ENCODE results near the gene CERS6. TPM values are rescaled to one million over a fixed set of nuclear protein-coding genes. Genes with fewer than 3 reads are reported as not detected.

Gene CERS6
- polyA plus RNA-seq, 1 donor (not counting 4 experiments of a cell fraction or from before 2014, with no cell fraction given), result 19.5 TPM

DNA sequence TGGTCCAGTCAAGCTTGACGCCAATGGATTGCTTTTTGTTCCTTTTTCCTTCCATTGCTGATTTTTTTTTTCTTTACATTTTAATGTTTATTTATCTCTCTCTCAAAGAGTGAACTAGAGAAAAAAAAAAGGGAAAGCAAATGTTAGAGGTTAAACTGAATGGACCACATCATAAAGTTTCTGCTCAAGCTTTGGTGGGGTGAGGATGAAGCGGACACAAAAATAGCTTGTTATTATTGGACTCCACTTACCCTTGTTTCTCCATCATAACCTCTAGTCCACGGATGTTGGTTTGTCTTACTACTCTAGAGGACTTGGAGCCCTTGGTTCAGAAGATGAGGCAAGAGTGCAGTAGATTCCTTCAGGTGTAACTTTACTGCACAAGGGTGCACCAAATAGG lies 27.6 kb upstream of the CERS6 start:
- Histone ChIP-seq H3K9me3 (ENCODE audit: control insufficient read depth, low read depth, low read length) (no peaks in the 10 kb centered on the region), H3K79me2 (ENCODE audit: control insufficient read depth, insufficient read depth, low read length) (no peaks in the 10 kb centered on the region), H2AFZ (ENCODE audit: control insufficient read depth, low read length) (no peak overlapping the region), H3K36me3 (ENCODE audit: control insufficient read depth in 2 of 2, extremely low read depth in 1 of 2, insufficient read depth in 2 of 2, low read length in 2 of 2) (no peaks in the 10 kb centered on the region), H3K27ac (ENCODE audit: control insufficient read depth, insufficient read depth, low read length) (no peak overlapping the region), H4K20me1 (ENCODE audit: control insufficient read depth, extremely low read depth, insufficient read depth, low read length) (no peaks in the 10 kb centered on the region), H3K27me3 (ENCODE audit: control insufficient read depth, extremely low read depth, insufficient read depth, low read length) (no peaks in the 10 kb centered on the region), H3K4me1 (ENCODE audit: control insufficient read depth, extremely low read depth, insufficient read depth, low read length) (no peaks in the 10 kb centered on the region), H3K4me2 (ENCODE audit: control insufficient read depth, extremely low read depth, insufficient read depth, low read depth, low read length) (no peak overlapping the region), H3K9me1 (ENCODE audit: control insufficient read depth, extremely low read depth, insufficient read depth, low read length) (no peaks in the 10 kb centered on the region), H3K4me3 (ENCODE audit: control insufficient read depth in 2 of 3, extremely low read depth in 1 of 3, insufficient read depth in 2 of 3, low read depth in 1 of 3, low read length in 3 of 3) (no peak overlapping the region), H3K9ac (ENCODE audit: control insufficient read depth, extremely low read depth, insufficient read depth, low read length) (no peak overlapping the region)
- FAIRE-seq, result no peak
- TF ChIP-seq, protein P1, sequence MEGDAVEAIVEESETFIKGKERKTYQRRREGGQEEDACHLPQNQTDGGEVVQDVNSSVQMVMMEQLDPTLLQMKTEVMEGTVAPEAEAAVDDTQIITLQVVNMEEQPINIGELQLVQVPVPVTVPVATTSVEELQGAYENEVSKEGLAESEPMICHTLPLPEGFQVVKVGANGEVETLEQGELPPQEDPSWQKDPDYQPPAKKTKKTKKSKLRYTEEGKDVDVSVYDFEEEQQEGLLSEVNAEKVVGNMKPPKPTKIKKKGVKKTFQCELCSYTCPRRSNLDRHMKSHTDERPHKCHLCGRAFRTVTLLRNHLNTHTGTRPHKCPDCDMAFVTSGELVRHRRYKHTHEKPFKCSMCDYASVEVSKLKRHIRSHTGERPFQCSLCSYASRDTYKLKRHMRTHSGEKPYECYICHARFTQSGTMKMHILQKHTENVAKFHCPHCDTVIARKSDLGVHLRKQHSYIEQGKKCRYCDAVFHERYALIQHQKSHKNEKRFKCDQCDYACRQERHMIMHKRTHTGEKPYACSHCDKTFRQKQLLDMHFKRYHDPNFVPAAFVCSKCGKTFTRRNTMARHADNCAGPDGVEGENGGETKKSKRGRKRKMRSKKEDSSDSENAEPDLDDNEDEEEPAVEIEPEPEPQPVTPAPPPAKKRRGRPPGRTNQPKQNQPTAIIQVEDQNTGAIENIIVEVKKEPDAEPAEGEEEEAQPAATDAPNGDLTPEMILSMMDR (optimal IDR thresholded peaks at IDR 0.05 in 1 of 3, IDR thresholded peaks at IDR 0.05 in 1 of 3, conservative IDR thresholded peaks at IDR 0.05 in 1 of 3; ENCODE audit: extremely low read depth in 1 of 3, insufficient read depth in 2 of 3, low read length in 3 of 3), result no peak
- no peak for TF ChIP-seq EZH2 (IDR thresholded peaks at IDR 0.05; ENCODE audit: low read length)
- dilution Hi-C loops (cut with MboI; ENCODE audit: extremely low pct_ligation_motif_present, low sequenced_read_pairs), result no loop called here
- no peak for DNase-seq (ENCODE audit: low read depth, low spot score)

DNA sequence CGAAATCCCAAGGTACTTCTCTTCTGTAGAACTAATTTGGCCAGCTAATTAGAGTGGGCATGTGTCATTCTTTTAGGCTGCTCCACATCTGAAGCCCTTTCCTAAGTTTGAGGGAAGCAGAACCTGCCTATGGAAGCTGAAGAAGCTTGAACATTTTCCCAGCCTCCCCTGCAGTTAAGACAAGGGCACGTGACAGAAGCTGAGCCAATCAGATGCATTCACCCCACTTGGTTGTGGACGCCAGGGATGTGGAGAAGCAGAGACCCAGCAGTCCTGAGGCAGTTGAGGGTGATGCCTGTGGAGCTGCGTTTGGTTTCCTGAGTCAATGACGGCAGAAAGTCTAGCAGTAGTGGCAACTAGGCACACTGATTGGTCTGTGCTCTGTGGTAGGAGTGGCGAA lies 26.1 kb upstream of the CERS6 start:
- Histone ChIP-seq H2AFZ (ENCODE audit: control insufficient read depth, low read length) (no peak overlapping the region), H3K9me1 (ENCODE audit: control insufficient read depth, extremely low read depth, insufficient read depth, low read length) (no peaks in the 10 kb centered on the region), H3K9me3 (ENCODE audit: control insufficient read depth, low read depth, low read length) (no peaks in the 10 kb centered on the region), H3K4me2 (ENCODE audit: control insufficient read depth, extremely low read depth, insufficient read depth, low read depth, low read length) (no peak overlapping the region), H3K9ac (ENCODE audit: control insufficient read depth, extremely low read depth, insufficient read depth, low read length) (no peak overlapping the region), H4K20me1 (ENCODE audit: control insufficient read depth, extremely low read depth, insufficient read depth, low read length) (no peaks in the 10 kb centered on the region), H3K79me2 (ENCODE audit: control insufficient read depth, insufficient read depth, low read length) (no peaks in the 10 kb centered on the region), H3K27ac (ENCODE audit: control insufficient read depth, insufficient read depth, low read length) (no peak overlapping the region), H3K36me3 (ENCODE audit: control insufficient read depth in 2 of 2, extremely low read depth in 1 of 2, insufficient read depth in 2 of 2, low read length in 2 of 2) (no peaks in the 10 kb centered on the region), H3K4me1 (ENCODE audit: control insufficient read depth, extremely low read depth, insufficient read depth, low read length) (no peaks in the 10 kb centered on the region), H3K27me3 (ENCODE audit: control insufficient read depth, extremely low read depth, insufficient read depth, low read length) (no peaks in the 10 kb centered on the region), H3K4me3 (ENCODE audit: control insufficient read depth in 2 of 3, extremely low read depth in 1 of 3, insufficient read depth in 2 of 3, low read depth in 1 of 3, low read length in 3 of 3) (no peak overlapping the region)
- TF ChIP-seq, protein P1 (optimal IDR thresholded peaks at IDR 0.05 in 1 of 3, IDR thresholded peaks at IDR 0.05 in 1 of 3, conservative IDR thresholded peaks at IDR 0.05 in 1 of 3; ENCODE audit: extremely low read depth in 1 of 3, insufficient read depth in 2 of 3, low read length in 3 of 3), result no peak
- no peak for TF ChIP-seq EZH2 (IDR thresholded peaks at IDR 0.05; ENCODE audit: low read length)
- dilution Hi-C loops (cut with MboI; ENCODE audit: extremely low pct_ligation_motif_present, low sequenced_read_pairs), result no loop called here
- DNase-seq (ENCODE audit: low read depth, low spot score), result no peak
- no peak for FAIRE-seq
